Neural crest cell (in vitro differentiated cells): ENCODE results near the gene ZNF471. TPM values are rescaled to one million over a fixed set of nuclear protein-coding genes. Genes with fewer than 3 reads are reported as not detected.
A peak's percentile ranks its signal among the peaks of the same experiment; 100 is the strongest.

Source experiments
- DNase-seq: peaks from one replicate; pipeline ENCODE4 v3.0.0; 2021; ENCODE audit warnings: low read depth, mixed read lengths, low spot score
- H3K27ac Mint-ChIP-seq: one replicate; pipeline ENCODE4 v1.8.0; 2021; ENCODE audit warnings: mild to moderate bottlenecking, mixed read lengths; ENCODE audit not compliant: unreplicated experiment
- H3K27me3 Mint-ChIP-seq: 2 replicates; pipeline ENCODE4 v1.8.0; 2021; ENCODE audit warnings: low read depth, mild to moderate bottlenecking, mixed read lengths
- H3K36me3 Mint-ChIP-seq: 2 replicates; pipeline ENCODE4 v1.8.0; 2021; ENCODE audit warnings: low read depth, mild to moderate bottlenecking, mixed read lengths
- H3K4me1 Mint-ChIP-seq: 2 replicates; pipeline ENCODE4 v1.8.0; 2021; ENCODE audit warnings: mixed read lengths
- H3K4me3 Mint-ChIP-seq: one replicate; pipeline ENCODE4 v1.8.0; 2021; ENCODE audit warnings: mild to moderate bottlenecking, mixed read lengths
- H3K9me3 Mint-ChIP-seq: 2 replicates; pipeline ENCODE4 v1.8.0; 2021; ENCODE audit warnings: mixed read lengths
- total RNA-seq: library from RNA; stranded (reverse); gene quantifications from 2 replicates; pipeline ENCODE4 v1.2.1, GENCODE V29; 2021
- TF ChIP-seq, protein P1 (sequence below): fragments of 200-600 bp; sonication (generic); conservative IDR thresholded peaks from 2 replicates; pipeline ENCODE4 v1.5.0; 2021; ENCODE audit warnings: antibody characterized with exemption, mild to moderate bottlenecking

Gene ZNF471
- total RNA-seq, 1 donor from 2014 or later: not detected

DNA sequence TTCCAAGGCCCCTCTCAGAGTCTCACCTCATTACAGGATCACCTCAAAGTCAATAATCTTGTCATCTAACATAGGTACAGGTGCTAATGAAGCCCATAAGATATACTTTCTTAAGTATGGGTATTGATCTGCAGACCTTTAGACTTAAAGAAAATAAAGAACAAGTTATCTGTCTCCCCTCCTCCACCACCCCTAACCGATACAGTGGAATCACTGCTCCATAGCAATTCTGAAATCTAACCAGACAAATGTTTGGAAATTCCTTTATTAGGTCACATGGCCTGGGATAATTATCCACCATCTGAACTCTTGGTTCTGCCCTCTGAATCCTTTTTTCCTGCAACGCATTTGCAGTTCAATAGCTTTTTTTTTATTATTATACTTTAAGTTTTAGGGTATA is 55.1 kb downstream of the ZNF471 start:
- Mint-ChIP-seq H3K27me3 (no peaks in the 10 kb centered on the region), H3K4me1 (peaks cover 10% of the 10 kb centered on the region), H3K27ac (no peak overlapping the region), H3K36me3 (peaks cover 47% of the 10 kb centered on the region), H3K9me3 (peaks cover 34% of the 10 kb centered on the region), H3K4me3 (no peak overlapping the region)
- TF ChIP-seq, protein P1, sequence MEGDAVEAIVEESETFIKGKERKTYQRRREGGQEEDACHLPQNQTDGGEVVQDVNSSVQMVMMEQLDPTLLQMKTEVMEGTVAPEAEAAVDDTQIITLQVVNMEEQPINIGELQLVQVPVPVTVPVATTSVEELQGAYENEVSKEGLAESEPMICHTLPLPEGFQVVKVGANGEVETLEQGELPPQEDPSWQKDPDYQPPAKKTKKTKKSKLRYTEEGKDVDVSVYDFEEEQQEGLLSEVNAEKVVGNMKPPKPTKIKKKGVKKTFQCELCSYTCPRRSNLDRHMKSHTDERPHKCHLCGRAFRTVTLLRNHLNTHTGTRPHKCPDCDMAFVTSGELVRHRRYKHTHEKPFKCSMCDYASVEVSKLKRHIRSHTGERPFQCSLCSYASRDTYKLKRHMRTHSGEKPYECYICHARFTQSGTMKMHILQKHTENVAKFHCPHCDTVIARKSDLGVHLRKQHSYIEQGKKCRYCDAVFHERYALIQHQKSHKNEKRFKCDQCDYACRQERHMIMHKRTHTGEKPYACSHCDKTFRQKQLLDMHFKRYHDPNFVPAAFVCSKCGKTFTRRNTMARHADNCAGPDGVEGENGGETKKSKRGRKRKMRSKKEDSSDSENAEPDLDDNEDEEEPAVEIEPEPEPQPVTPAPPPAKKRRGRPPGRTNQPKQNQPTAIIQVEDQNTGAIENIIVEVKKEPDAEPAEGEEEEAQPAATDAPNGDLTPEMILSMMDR: no peak
- DNase-seq: no peak

DNA sequence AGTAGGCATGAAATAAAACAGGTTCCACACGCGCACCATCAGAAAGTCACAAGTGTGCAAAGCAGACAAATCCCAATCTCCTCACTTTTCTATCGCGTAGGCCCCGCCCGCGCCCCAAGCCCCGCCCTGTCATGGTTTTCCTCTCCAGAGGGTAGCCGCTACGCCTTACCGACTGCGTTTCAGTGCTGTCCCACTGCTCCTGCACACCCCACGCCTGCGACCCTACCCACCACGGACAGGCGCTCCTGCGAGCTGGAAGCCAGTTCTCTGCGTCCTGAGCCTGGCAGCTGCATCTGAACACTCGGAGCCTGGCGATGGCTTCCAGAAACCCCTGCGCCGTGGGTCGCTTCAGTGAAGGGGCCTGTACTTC is 59.2 kb downstream of the ZNF471 start:
- Mint-ChIP-seq H3K9me3 (peaks cover 24% of the 10 kb centered on the region), H3K4me3 (peak overlapping the region; percentile 99), H3K27ac (peak overlapping the region; percentile 96), H3K27me3 (no peaks in the 10 kb centered on the region), H3K36me3 (peaks cover 65% of the 10 kb centered on the region), H3K4me1 (peaks cover 13% of the 10 kb centered on the region)
- peak; percentile 32 for DNase-seq
- TF ChIP-seq, protein P1: no peak

DNA sequence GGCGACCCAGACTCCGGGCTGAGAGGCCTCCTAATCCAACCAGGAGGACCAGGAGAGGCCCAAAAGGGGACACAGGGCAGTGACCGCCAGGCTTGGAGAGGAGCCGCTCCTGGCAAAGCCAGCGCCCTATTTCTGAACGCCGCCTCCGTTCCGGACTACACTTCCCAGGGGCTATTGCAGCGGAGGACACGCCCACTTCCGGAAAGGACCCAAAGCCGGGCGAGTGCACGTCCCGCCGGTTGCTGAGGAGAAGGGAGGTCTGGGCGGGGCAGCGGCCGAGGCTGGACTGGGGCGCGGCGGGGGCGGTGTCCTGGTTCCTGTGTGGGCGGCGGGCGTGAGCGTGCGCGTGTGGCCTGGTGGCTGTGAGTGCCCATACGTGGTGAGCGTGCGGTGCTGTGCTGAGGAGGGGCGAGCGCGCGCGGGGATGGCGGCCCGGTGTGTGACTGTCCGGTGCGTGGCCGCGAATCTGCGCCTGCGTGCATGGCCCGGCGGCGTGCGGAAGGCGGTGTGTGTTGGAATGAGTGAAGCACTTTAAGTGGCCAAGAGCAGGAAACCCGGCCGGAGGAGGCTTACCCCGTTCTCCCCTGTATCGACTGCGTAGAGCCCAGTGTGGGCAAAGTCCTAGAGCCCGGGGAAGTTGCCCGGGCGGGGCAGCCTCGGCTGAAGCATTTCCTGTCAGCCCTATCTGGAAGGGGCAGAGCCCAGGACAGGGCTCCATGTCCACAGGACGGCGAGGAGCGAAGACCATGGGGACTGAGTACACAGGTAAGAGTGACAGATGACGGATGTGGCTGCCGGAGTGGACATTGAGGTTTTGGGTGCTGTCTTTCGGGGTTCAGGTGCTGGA is 59.8 kb downstream of the ZNF471 start, which contains the start of gene ZNF470:
Gene ZNF470, plus strand, starts transcription at position 195 of the 847 bp plus-strand sequence. CDS start 2,844 bp downstream, outside the sequence.
- H3K27ac Mint-ChIP-seq: peak within 1 kb of the TSS; percentile 96
- peaks cover 13% of the 10 kb centered on the region for H3K4me1 Mint-ChIP-seq
- peak within 1 kb of the TSS; percentile 99 for H3K4me3 Mint-ChIP-seq
- peak; percentile 87 for DNase-seq
- H3K36me3 Mint-ChIP-seq: peaks cover 66% of the 10 kb centered on the region
- H3K9me3 Mint-ChIP-seq: peaks cover 23% of the 10 kb centered on the region
- TF ChIP-seq, protein P1: no peak
- no peaks in the 10 kb centered on the region for H3K27me3 Mint-ChIP-seq

DNA sequence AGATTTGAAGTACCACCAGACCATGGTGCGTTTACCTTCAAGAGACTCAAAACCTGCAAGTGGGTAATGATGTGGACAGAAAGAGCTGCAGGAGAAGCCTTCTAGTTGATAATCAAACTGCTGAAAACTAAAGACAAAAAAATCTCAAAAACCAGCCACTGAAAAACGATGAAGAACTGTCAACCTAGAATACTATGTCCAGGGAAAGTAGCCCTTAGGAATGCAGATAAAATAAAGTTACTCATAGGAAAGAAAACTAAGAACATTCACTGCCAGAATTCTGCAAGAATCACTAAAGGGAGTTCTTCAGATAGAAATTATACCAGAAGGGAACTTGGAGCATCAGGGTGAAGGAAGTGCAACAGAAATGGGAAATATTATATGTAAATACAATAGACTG is 64.9 kb downstream of the ZNF471 start:
- no peak for DNase-seq
- no peak overlapping the region for H3K27ac Mint-ChIP-seq
- TF ChIP-seq, protein P1: no peak
- H3K9me3 Mint-ChIP-seq: peaks cover 31% of the 10 kb centered on the region
- H3K4me3 Mint-ChIP-seq: peak overlapping the region; percentile 31
- H3K4me1 Mint-ChIP-seq: peaks cover 5% of the 10 kb centered on the region
- peaks cover 86% of the 10 kb centered on the region for H3K36me3 Mint-ChIP-seq
- no peaks in the 10 kb centered on the region for H3K27me3 Mint-ChIP-seq

DNA sequence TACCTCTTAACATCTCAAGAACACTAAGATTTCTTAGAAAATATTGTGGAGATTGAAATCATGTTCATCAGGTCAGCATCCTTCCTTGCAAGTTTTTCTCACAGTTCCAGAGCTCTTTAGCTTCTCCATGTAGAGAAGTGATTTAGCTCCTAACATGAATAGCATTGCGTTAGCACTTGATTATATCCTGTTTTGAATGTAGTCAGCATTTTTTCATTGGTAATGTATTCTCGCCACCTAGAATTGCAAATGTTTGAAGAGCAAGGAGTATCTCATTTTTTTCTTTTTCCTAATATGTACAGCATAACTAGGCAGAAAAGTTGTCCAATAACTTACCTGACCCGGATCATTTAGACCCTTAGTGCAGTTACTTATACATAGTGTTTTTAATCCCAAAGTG is 66.3 kb downstream of the ZNF471 start:
- Mint-ChIP-seq H3K4me1 (no peaks in the 10 kb centered on the region), H3K27ac (no peak overlapping the region), H3K4me3 (no peak overlapping the region), H3K36me3 (peaks cover 89% of the 10 kb centered on the region), H3K9me3 (peaks cover 36% of the 10 kb centered on the region), H3K27me3 (no peaks in the 10 kb centered on the region)
- no peak for DNase-seq
- TF ChIP-seq, protein P1: no peak
